Measurements from ENCODE around the gene LCN10. TPM values are rescaled to one million over a fixed set of nuclear protein-coding genes. Genes with fewer than 3 reads are reported as not detected.

LCN10 gene
- total RNA-seq, 1 donor from 2014 or later = not detected

- H3K27ac Mint-ChIP-seq (ENCODE audit: unreplicated experiment) = no peak overlapping the region
- H3K9me3 Mint-ChIP-seq (ENCODE audit: low read depth) = no peaks in the 10 kb centered on the region
- no peak overlapping the region for H3K4me3 Mint-ChIP-seq (ENCODE audit: unreplicated experiment)
- H3K4me1 Mint-ChIP-seq (ENCODE audit: low read depth) = no peaks in the 10 kb centered on the region
- H3K27me3 Mint-ChIP-seq (ENCODE audit: low read depth) = peaks cover 6% of the 10 kb centered on the region
- H3K36me3 Mint-ChIP-seq (ENCODE audit: low read depth) = no peaks in the 10 kb centered on the region
- DNase-seq (ENCODE audit: low spot score) = no peak
- TF ChIP-seq CTCF (IDR thresholded peaks at IDR 0.05) = no peak
Measured at GRCh38 chr9:136695435-136695895, 47.3 kb downstream of the LCN10 start.

GRCh38 chr9:136694872-136695247 lies 47.9 kb downstream of the LCN10 start:
- DNase-seq (ENCODE audit: low spot score) = no peak
- no peak for TF ChIP-seq CTCF (IDR thresholded peaks at IDR 0.05)
- Mint-ChIP-seq H3K9me3 (ENCODE audit: low read depth) (no peaks in the 10 kb centered on the region), H3K27me3 (ENCODE audit: low read depth) (peaks cover 6% of the 10 kb centered on the region), H3K36me3 (ENCODE audit: low read depth) (no peaks in the 10 kb centered on the region), H3K27ac (ENCODE audit: unreplicated experiment) (no peak overlapping the region), H3K4me3 (ENCODE audit: unreplicated experiment) (no peak overlapping the region), H3K4me1 (ENCODE audit: low read depth) (no peaks in the 10 kb centered on the region)

GRCh38 chr9:136694163-136694871 lies 48.4 kb downstream of the LCN10 start:
- Mint-ChIP-seq H3K4me3 (ENCODE audit: unreplicated experiment) (no peak overlapping the region), H3K27ac (ENCODE audit: unreplicated experiment) (no peak overlapping the region), H3K27me3 (ENCODE audit: low read depth) (peaks cover 6% of the 10 kb centered on the region), H3K36me3 (ENCODE audit: low read depth) (no peaks in the 10 kb centered on the region), H3K4me1 (ENCODE audit: low read depth) (no peaks in the 10 kb centered on the region), H3K9me3 (ENCODE audit: low read depth) (no peaks in the 10 kb centered on the region)
- peak; percentile 81 for TF ChIP-seq CTCF (IDR thresholded peaks at IDR 0.05)
- DNase-seq (ENCODE audit: low spot score) = no peak

DNA sequence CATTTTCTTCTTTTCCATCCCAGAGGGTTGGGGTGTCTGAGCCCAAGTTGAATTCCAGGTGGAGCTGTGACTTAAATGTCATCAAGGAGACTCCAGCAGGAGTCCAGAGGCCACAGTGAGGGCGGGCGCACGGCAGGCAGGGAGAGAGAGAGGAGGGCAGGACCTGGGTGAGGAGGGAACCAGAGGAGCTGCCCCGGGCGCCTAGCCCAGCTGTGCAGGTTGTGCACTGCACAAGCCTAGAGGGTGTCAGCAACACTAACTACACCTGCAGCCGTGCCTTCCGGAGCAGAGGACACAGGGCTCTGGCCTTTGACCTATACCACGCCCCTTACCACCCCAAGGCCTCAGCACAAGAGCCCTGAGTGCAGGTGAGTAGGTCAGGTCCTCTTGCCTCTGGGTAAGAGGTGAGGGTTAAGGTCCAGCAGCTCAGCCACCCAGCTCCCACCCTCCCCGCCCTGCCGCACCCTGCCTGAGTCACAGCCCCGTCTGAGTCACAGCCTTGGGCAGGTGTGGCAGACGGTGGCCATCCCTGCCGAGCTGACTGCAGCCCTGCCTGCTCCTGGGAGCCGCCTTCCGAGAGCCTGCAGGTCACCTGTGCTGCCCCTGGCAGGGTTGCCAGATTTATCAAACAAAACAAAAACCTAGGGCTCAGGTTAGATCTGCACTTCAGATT lies 49.1 kb downstream of the LCN10 start:
- no peak for TF ChIP-seq CTCF (IDR thresholded peaks at IDR 0.05)
- peaks cover 4% of the 10 kb centered on the region for H3K27me3 Mint-ChIP-seq (ENCODE audit: low read depth)
- no peaks in the 10 kb centered on the region for H3K9me3 Mint-ChIP-seq (ENCODE audit: low read depth)
- no peak for DNase-seq (ENCODE audit: low spot score)
- H3K36me3 Mint-ChIP-seq (ENCODE audit: low read depth) = no peaks in the 10 kb centered on the region
- H3K4me1 Mint-ChIP-seq (ENCODE audit: low read depth) = no peaks in the 10 kb centered on the region
- H3K4me3 Mint-ChIP-seq (ENCODE audit: unreplicated experiment) = no peak overlapping the region
- H3K27ac Mint-ChIP-seq (ENCODE audit: unreplicated experiment) = no peak overlapping the region

DNA sequence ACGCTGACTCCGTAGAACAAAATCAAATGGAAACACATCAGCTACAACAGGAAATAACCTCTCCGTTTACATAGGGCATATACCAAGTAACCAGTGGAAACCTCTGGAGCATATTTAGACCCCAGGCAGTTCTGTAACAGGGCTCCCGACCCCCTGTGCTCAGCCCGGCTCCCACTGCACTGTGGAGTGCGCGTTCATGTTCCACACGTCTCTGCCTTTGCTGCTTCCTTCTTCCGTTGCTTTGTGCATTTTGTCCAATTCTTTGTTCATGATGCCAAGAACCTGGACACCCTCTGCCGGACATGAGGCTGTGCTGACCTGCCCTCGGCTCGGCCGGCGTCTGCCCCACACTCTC lies 49.6 kb downstream of the LCN10 start:
- DNase-seq (ENCODE audit: low spot score) = no peak
- Mint-ChIP-seq H3K36me3 (ENCODE audit: low read depth) (no peaks in the 10 kb centered on the region), H3K27ac (ENCODE audit: unreplicated experiment) (no peak overlapping the region), H3K4me1 (ENCODE audit: low read depth) (no peaks in the 10 kb centered on the region), H3K27me3 (ENCODE audit: low read depth) (peaks cover 3% of the 10 kb centered on the region), H3K9me3 (ENCODE audit: low read depth) (no peaks in the 10 kb centered on the region), H3K4me3 (ENCODE audit: unreplicated experiment) (no peak overlapping the region)
- no peak for TF ChIP-seq CTCF (IDR thresholded peaks at IDR 0.05)

All from chondrocyte (in vitro differentiated cells).